Effector CD8-positive, alpha-beta T cell (primary cell): ENCODE data around the gene GARRE1.
"Not testable (repeated sequence)": the region's sequence is repeated elsewhere in the genome, so short reads cannot be mapped to it uniquely, and the experiment has no call there.

ENCODE experiments used
- DNase-seq: peaks from one replicate; lab custom pipeline; 2025; lab: John Stamatoyannopoulos, UW

The GARRE1 gene

DNA sequence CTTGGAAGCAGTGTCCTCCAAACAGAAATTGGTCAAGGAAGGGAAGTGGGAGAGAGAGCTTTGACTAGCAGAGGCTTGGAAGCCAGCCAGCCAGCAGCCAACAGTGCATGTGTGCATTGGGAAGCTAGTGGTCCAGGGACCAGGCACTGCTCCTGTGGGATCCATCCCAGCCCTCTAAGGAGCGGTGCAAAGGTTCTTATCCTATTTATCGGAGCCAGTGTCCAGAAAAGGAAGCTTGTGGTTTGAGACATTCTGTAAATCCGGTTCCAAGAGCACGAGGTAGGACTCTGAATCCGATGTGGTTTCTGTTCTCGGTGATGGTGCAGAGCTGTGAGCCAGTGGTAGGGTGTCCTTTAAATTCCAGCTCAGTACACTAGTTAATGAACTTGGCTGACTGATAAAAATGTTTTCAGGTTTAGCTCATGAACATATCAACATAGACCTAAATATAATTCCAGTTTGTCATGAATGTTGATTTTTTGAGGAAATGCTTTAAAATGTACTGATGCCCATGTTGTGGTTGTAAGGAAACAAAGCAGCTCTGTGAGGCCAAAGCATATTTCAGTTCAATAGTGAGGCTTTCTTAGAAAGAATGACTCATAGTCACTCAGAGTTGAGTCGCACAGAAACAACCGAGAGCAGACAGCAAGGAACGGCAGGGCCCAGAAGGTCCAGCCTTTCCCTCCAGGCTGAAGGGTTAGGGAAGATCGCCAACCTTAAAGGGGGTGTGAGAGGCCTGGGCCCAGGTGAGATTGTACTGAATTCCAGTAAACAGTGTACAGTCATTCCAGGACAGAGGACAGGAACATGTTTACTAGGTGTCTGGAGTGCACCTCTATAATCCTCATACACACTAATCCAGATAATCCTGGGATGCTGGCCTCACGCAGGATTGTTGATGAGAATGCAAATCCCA, 21.5 kb upstream of the GARRE1 start:
- DNase-seq, result no peak

DNA sequence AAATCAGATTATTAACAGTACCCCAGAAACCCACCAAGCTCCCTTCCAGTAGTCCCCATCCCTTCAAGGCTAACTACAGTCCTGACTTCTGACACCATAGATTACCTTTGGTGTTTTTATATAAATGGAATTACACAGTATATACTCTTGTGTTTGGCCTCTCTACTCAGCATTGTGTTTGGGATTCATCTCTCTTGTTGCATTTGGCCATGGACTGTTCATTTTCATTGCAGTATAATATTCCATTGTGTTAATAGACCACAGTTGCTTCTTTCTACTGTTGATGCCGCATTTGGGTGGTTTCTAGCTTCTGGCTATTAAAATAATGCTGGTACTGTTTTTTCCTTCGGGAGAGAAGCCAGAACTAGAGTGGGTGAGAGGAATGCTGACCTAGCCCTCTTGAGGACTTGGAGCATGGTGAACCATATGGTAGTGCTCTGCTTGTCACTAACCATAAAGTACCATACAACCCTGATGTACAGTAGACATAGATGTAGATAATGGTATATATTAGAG, 18.9 kb upstream of the GARRE1 start:
- no peak for DNase-seq

DNA sequence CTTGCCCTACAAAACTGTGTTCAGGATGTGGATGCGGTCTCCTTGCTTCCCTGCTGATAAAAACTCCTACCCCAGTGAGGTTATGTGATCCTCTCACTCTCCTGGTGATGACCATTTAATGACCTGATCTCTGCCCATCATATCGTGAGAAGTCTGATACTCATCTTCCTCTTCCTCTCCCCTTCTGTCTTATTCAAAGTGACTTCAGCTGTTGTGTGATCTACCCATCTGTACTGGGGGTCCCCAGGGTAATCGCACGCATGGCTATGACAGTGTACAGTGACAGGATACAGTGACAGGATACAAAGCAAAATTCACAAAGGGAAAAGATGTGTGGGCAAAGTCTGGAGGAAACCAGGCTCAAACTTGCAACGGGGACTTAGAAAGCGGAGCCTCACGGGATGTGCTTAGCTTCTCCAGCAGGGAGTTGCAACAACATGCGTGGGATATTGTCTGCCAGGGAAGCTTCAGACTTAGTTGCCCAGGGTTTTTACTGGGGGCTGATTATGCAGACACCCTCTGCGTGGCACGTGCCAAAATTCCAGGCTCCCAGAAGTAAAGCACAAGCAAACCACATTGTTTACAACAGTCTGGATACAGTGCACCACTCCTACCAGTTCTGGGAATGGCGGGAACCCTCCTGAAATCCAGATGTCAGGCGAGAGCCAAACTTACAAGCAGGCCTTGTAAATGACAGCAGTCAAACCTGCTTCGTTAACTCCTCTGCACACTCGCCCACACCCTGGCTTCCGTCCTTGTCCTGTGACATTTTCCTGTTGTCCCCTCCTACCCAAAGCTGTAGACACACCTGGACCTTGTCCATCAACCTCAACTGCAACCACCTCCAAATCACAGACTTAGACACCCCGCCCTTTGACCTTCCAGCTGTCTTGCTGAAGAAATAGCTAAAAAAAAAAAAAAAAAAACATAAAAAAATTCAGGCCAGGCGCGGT, 18.0 kb upstream of the GARRE1 start:
- no peak for DNase-seq

DNA sequence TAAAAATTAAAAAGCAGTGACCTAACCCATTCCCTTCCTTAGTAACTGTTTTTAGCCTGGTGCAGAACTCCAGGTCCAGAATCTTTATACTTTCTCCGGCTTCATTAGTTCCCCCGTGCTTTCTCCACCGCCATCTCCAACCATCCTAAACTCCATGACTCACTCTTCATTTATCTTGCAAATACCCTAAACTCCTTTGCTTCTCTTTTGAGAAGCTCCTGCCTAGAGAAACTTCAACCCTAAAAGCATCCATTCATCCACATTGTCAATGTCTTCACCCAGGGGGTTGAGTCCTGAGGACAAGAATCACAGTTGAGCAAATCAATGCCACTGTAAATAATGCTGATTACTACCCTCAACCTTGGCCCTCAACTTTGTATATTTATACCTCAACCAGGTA, 17.1 kb upstream of the GARRE1 start:
- no peak for DNase-seq

DNA sequence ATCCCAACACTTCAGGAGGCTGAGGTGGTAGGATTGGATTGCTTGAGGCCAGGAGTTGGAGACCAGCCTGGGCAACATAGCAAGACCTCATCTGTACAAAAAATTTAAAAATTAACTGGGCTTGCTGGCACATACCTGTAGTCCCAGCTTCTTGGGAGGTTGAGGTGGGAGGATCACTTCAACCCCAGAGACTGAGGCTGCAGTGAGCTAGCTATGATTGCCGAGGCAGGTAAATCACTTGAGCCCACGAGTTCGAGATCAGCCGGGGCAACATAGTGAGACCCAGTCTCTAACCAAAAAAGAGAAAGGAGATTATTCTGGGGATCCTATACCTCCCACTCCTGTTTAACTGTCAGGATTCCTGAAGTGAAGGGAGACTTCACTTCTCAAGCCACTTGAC, 16.4 kb upstream of the GARRE1 start:
- no peak for DNase-seq

DNA sequence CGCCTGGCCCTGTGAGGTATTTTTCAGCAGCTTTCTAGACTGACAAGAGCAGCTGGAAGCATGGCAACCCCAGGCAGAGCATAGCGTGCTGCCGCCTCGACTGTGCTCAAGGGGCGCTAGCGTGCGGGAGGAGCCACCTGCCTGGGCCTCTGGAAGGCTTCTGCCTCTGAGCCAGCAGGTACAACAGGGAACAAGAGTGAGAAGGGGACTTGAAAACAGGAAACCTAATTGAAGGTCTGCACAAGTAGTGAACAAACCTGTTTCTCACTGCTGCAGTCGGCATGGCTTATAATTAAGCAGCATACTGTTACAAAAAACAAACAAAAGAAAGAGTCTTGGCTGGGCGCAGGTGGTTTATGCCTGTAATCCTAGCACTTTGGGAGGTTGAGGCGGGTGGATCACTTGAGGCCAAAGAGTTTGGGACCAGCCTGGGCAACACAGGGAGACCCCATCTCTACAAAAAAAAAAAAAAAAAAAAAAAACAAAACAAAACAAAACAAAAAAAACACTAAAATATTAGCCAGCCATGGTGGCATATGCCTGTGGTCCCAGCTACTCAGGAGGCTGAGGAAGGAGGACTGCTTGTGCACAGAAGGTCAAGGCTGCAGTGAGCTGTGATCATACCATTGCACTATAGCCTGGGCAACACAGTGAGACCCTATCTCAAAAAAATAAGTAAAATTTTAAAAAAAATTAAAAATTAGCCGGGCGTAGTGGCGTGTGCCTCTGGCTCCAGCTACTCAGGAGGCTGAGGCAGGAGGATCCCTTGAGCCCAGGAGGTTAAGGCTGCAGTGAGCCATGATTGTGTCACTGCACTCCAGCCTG, 12.6 kb upstream of the GARRE1 start:
- no peak for DNase-seq

DNA sequence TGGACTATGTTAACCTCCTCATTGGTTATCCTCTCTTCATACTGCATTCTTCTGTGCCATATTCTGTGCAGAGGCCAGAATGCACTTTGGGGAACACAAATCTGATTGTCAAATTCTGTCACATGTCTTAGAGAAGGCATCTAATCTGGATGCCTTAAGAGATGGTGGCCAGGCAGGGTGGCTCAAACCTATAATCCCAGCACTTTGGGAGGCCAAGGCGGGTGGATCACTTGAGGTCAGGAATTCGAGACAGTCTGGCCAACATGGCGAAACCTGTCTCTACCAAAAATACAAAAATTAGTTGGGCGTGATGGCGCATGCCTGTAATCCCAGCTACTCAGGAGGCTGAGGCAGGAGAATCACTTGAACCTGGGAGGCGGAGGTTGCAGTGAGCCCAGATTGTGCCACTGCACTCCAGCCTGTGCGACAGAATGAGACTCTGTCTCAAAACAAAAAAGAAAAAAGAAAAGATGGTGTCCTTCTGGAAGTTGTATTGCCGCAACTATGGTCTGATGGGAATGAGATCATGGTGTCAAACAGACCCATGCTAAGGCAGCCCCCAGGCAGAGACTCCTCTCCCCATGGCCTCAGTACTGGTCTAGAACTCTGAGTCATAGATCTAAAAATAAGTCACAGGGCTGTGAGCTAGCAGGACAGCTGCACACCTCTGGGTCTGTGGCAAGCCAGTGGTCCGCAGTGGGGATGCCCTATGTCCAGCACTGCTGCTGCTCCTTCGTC, 11.0 kb upstream of the GARRE1 start:
- not testable (repeated sequence) for DNase-seq

DNA sequence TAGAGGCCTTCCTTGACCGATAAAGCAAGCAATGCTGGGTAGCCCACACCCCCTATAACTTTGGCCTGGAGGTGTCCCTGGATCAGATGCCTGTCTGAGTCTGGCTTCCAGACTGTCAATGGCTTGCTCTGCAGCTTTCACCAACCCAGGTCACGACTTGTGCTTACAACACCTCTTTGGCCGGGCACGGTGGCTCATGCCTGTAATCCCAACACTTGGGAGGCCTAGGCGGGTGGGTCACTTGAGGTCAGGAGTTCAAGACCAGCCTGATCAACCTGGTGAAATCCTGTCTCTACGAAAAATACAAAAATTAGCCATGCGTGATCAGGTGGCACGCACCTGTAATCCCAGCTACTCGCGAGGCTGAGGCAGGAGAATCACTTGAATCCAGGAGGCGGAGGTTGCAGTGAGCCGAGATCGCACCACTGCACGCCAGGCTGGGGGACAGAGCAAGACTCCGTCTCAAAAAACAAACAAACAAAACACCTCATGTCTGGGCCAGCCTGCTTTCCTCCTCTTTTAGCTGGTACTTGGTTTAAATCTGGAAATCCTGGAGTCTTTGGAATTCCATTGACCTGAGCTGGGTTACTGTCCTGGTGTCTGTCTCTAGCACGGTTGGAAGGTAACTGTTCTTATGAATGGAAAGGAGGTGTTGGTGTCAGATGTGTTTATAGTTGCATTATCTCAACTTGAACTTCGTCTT, 10.3 kb upstream of the GARRE1 start:
- no peak for DNase-seq

DNA sequence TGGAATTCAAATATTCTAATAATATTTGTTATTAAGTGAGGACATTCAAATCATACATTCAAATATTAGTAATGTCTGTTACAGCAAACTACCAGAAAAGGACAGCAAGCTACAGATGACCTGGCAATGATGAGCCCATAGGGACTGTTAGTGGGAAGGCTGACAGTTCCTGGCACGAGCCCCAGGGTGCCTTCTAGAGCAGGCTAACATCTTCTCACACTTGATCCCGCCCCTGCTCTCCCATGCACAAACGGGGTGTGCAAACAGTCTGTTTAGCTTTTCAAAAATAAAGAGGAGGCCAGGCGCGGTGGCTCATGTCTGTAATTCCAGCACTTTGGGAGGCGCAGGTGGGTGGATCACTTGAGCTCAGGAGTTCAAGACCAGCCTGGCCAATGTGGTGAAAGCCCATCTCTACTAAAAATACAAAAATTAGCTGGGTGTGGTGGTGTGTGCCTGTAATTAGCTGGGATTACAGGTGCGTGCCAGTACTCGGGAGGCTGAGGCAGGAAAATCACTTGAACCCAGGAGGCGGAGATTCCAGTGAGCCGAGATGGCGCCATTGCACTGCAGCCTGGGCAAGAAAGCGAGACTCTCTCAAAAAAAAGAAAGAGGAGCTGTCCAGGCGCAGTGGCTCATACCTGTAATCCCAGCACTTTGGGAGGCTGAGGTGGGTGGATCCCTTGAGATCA, 9.6 kb upstream of the GARRE1 start:
- DNase-seq, result no peak

DNA sequence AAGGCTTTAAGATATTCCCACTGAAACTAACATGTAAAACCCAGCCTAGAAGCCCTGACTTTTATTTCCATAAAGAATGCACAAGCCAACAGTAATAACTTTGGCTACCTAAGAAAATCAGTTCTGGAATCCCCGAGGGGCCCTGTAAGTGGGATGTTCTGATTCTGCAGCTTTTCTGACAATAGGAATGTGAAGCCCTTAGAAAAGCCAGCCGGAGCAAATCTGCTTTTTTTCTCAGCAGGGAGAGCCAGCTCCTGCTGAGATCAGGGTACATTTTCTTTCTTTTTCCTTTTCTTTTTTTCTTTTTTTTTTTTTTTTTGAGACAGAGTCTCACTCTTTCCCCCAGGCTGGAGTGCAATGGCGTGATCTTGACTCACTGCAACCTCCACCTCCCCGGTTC, 8.0 kb upstream of the GARRE1 start:
- no peak for DNase-seq

DNA sequence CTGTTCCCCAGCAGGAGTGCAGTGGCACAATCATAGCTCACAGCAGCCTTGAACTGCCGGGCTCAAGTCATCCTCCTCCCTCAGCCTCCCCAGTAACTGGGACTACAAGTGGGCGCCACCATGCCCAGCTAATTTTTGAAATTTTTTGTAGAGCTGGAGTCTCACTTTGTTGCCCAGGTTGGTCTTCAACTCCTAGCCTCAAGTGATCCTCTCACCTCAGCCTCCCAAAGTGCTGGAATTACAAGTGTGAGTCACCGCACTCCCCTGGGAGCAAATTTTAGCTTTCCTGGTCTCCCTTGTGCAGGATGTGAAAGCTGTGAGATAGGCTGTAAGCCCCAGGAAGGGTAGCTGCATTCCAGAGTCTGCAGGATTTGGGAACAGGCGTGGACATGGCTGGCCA, 5.4 kb upstream of the GARRE1 start:
- no peak for DNase-seq

DNA sequence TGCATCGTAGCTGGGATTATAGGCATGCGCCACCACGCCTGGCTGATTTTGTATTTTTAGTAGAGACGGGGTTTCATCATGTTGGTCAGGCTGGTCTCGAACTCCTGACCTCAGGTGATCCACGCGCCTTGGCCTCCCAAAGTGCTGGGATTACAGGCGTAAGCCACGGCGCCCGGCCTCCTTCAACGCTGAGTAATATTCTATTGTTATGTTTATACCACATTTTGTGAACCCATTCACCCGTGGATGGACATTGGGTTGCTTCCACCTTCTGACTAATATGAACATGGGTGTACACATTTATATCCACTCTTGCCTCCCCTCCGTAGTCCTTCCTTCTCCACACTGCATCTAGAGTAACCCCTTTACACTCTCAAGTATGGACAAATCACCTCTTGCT, 1.2 kb upstream of the GARRE1 start:
- DNase-seq, result not testable (repeated sequence)

DNA sequence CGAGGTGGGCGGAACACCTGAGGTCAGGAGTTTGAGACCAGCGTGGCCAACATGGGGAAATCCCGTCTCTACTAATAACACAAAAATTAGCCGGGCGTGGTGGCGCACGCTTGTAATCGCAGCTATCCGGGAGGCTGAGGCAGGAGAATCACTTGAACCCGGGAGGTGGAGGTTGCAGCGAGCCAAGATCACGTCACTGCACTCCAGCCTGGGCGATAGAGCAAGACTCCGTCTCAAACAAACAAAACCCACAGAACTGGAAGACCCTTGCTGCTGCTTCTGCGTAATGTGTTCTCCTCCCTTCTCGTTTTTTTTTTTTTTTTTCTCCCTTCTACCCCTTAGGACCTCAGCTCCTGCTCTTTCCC, 691 bp upstream of the GARRE1 start:
- not testable (repeated sequence) for DNase-seq

DNA sequence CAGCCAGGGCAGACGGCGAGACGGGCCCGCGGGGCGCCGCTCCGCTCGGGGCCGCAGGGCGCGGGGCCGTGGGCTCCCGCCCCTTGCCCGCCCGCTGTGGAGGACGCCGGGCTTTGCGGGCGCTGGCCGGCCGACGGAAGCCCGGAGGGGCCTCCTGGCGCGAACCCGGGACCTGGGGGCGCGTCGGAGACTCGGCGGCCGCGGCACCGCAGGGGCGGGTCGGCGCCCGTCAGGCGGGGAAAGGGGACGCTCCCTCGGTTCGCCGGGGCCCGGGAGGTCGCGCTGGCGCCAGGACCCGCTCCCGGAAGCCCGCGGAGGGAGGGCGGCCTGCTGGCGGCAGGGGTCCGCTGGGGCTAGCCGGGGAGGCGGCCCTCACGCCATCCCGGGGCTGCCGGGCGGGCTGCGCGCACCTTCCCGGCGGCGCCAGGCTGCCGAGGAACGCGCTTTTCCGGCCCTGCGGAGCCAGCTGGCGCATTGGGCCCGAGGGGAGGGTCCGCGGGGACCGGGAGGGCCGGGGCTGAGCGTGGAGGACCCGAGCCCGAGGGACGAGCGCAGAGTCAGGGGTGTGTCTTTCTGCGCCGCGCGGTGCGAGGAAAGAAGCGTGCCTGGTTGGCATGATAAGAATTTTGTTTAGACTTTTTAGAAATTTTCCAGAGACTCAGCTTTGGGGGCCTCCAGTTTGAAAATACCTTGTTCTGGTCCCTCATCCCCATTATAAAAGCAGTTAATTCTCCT, 511 bp downstream of the GARRE1 start:
- DNase-seq, result no peak

DNA sequence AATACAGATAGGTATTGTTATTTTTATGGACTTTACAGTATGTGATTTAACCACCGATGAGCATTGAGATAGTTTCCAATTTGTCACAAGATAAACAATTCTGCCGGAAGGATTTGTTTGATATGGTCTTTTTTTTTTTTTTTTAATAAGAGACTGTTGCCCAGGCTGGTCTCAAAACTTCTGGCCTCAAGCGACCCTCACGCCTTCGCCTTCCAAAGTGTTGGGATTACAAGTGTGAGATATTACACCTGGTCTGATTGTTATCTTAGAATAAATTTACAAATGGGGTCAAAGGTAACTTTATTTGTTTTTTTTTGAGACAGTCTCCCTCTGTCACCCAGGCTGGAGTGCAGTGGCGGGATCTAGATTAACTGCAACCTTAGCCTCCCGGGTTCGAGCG, 1.2 kb downstream of the GARRE1 start:
- no peak for DNase-seq

DNA sequence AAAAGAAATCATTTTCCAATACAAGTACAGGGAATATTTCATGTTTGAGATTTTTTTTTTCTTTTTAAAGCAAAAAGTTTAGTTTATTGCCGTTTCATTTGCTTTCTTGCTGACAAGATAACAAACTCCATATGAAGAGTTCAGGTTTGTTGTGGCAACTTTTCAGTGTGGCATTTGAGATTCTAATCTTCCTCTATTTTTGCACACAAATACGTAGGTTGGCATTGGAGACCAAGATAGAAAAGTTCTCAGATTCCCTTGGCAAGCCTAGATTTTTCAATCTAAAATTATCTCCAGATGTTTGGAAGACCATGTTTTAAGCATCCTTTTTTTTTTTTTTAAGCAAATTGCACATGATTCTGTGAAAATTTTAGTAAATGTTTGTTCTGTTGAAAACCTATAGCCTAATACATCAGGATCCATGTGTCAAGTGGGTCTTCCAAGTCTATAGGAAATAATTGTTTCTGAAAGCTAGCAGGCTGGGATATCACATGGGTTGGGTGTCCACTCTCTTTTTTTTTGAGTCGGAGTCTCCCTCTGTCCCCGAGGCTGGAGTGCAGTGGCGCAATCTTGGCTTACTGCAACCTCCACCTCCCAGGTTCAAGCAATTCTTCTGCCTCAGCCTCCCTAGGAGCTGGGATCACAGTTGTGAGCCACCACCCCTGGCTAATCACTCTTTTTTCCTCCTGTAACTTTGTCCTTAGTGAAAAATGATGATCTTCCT, 2.6 kb downstream of the GARRE1 start:
- DNase-seq, result no peak

DNA sequence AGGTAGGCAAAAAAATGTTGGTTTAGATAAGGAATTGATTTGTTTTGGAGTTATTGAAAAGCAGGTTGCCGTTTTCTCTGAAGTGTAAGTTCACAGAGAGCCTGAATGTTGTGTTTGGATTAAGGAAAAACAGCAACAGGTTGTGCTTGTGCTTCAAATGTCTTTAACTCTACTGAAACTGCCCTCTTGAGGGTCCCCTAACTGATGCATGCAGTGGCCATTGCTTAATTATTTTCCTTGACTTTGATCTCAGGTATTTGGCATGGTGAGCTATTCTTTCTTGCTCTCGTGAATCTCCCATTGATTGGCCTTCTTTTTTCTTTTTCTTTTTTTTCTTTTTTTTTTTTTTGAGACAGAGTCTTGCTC, 3.2 kb downstream of the GARRE1 start:
- no peak for DNase-seq

DNA sequence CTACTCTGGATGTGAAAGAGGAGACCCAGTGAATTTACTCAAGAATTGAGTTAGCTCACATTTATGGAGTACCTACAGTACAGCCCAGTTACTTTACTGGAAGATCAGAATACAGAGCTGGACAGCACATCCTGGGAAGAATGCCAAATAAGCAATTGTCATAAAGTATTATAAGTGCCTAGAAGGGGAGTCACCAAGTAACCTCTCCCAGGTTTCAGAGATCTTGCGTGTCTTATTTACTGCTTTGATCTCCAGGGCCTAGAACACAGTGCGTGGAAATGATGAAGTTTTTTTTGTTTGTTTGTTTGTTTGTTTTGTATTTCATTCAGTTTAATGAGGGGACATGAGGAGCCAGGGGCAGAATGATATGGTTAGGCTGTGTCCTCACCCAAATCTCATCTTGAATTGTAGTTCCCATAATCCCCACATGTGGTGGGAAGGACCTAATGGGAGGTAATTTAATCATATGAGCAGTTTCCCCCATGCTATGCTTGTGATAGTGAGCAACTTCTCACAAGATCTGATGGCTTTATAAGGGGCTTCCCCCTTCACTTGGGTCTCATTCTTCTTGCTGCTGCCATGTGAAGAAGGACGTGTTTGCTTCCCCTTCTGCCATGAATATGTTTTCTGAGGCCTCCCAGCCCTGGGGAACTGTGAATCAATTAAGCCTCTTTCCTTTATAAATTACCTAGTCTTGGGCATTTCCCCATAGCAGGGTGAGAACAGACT, 5.2 kb downstream of the GARRE1 start:
- no peak for DNase-seq
